GM12878 (cell line): ENCODE results near the gene SSBP4. TPM values are rescaled to one million over a fixed set of nuclear protein-coding genes. Genes with fewer than 3 reads are reported as not detected.
A peak's percentile ranks its signal among the peaks of the same experiment; 100 is the strongest.

ENCODE experiments used
- ATAC-seq: fragments of 200-7000 bp; cut with Tn5 transposase; 3 replicates; pipeline ENCODE4 v1.9.1; 2020; ENCODE audit warnings: mild to moderate bottlenecking, moderate library complexity
- BruUV-seq: library from RNA; stranded (reverse); fragments of 400-500 nt; replicated peaks from 2 replicates; lab custom pipeline; 2021; lab: Mats Ljungman, UMichigan
- CTCF ChIA-PET: fragments of 300-600 bp; sonication (Branson Sonifier 250); formaldehyde crosslinking; extraction: SDS; loops from one replicate; lab custom pipeline; 2021; ENCODE audit warnings: inconsistent platforms; lab: Yijun Ruan, JAX
- POLR2A ChIA-PET: fragments of 350-600 bp; formaldehyde crosslinking; extraction: SDS; loops from one replicate; lab custom pipeline; 2021; ENCODE audit warnings: inconsistent platforms; lab: Charles Lee
- RAD21 ChIA-PET: fragments of 300-600 bp; sonication (Branson Sonifier 250); formaldehyde crosslinking; loops from one replicate; lab custom pipeline; 2023; ENCODE audit warnings: antibody characterized with exemption; ENCODE audit not compliant: unreplicated experiment; lab: Charles Lee
- SMC1A ChIA-PET: fragments of 300-600 bp; sonication (Branson Sonifier 250); formaldehyde crosslinking; loops from one replicate; lab custom pipeline; 2023; ENCODE audit not compliant: unreplicated experiment, uncharacterized antibody; lab: Charles Lee
- DNase-seq: peaks from one replicate; pipeline ENCODE4 v3.0.0-alpha.2; 2011; ENCODE audit warnings: low read depth, low spot score
- FAIRE-seq: peaks from 3 replicates; lab custom pipeline; 2011; peaks lifted over from hg19 to GRCh38; lab: Jason Lieb, UNC
- H2AFZ ChIP-seq: 2 replicates; pipeline ENCODE4 v1.6.0; 2011; ENCODE audit warnings: low read depth, low read length, control low read depth; ENCODE audit not compliant: control insufficient read depth
- H3K27ac ChIP-seq: 2 replicates; pipeline ENCODE4 v1.5.1; 2011; ENCODE audit warnings: control low read depth; ENCODE audit not compliant: control insufficient read depth, insufficient read depth
- H3K27me3 ChIP-seq, 2 experiments: replicated peaks in 1 of 2; 2 replicates each; pipeline versions ENCODE4 v1.6.0 to v1.6.1; 2011; ENCODE audit warnings: low read length in 1 of 2; ENCODE audit not compliant: control insufficient read depth in 2 of 2, insufficient read depth in 2 of 2
- H3K36me3 ChIP-seq, 2 experiments: 2 replicates each; pipeline ENCODE4 v1.5.1; 2011; ENCODE audit warnings: low read length in 1 of 2; ENCODE audit not compliant: control insufficient read depth in 2 of 2, insufficient read depth in 2 of 2
- H3K4me1 ChIP-seq: 2 replicates; pipeline ENCODE4 v1.6.1; 2011; ENCODE audit warnings: mild to moderate bottlenecking, low read length, moderate library complexity, mixed read lengths; ENCODE audit not compliant: control insufficient read depth, insufficient read depth
- H3K4me2 ChIP-seq: 2 replicates; pipeline ENCODE4 v1.6.0; 2011; ENCODE audit warnings: control low read depth; ENCODE audit not compliant: control insufficient read depth, insufficient read depth
- H3K4me3 ChIP-seq: fragments of 200-600 bp; sonication (generic); 2 replicates; pipeline ENCODE4 v1.5.1; 2016
- H3K79me2 ChIP-seq: 2 replicates; pipeline ENCODE4 v1.6.0; 2011; ENCODE audit warnings: low read length; ENCODE audit not compliant: control insufficient read depth, insufficient read depth
- H3K9ac ChIP-seq: 2 replicates; pipeline ENCODE4 v1.8.0; 2011; ENCODE audit warnings: low read length, control low read depth, mixed read lengths; ENCODE audit not compliant: control insufficient read depth, insufficient read depth
- H3K9me3 ChIP-seq: replicated peaks from 3 replicates; pipeline ENCODE4 v1.5.1; 2011; ENCODE audit warnings: mild to moderate bottlenecking, low read length; ENCODE audit not compliant: control insufficient read depth, insufficient read depth
- H4K20me1 ChIP-seq: 2 replicates; pipeline ENCODE4 v1.6.0; 2011; ENCODE audit not compliant: control insufficient read depth, insufficient read depth
- BCL11A ChIP-seq: IDR thresholded peaks from 2 replicates; pipeline ENCODE4 v1.6.1; 2011; ENCODE audit warnings: low read depth, low read length
- NFYB ChIP-seq: IDR thresholded peaks from 2 replicates; pipeline ENCODE4 v1.6.1; 2011; ENCODE audit warnings: low read depth, mild to moderate bottlenecking, low read length, improper control_type of control experiment, moderate library complexity; ENCODE audit not compliant: insufficient read depth
- RELA ChIP-seq: fragments of 450-650 bp; IDR thresholded peaks from 2 replicates; pipeline ENCODE4 v1.8.0; 2014; ENCODE audit warnings: borderline replicate concordance; ENCODE audit not compliant: partially characterized antibody
- SREBF1 ChIP-seq: IDR thresholded peaks from 2 replicates; pipeline ENCODE4 v1.6.1; 2012; ENCODE audit warnings: mild to moderate bottlenecking, low read length
- SREBF2 ChIP-seq: IDR thresholded peaks from 2 replicates; pipeline ENCODE4 v1.6.1; 2012; ENCODE audit warnings: mild to moderate bottlenecking, low read length
- STAT1 ChIP-seq: fragments of 450-650 bp; conservative IDR thresholded peaks from 2 replicates; pipeline ENCODE4 v1.6.1; 2014; ENCODE audit warnings: antibody characterized with exemption, mild to moderate bottlenecking
- TAF1 ChIP-seq: IDR thresholded peaks from 2 replicates; pipeline ENCODE4 v1.6.1; 2011; ENCODE audit warnings: mild to moderate bottlenecking, low read depth, low read length, borderline replicate concordance
- WRNIP1 ChIP-seq: IDR thresholded peaks from 2 replicates; pipeline ENCODE4 v1.6.1; 2011; ENCODE audit warnings: low read depth, low read length, improper control_type of control experiment, borderline replicate concordance
- ZNF274 ChIP-seq: IDR thresholded peaks from one replicate; pipeline ENCODE4 v1.8.0; 2011; ENCODE audit not compliant: insufficient read length, insufficient read depth
- WGBS: methylation state at CpG from one replicate; pipeline ENCODE4 v1.1.6; 2016; ENCODE audit warnings: low lambda C conversion rate; ENCODE audit not compliant: insufficient replicate concordance, insufficient coverage; ENCODE audit errors: missing lambda C conversion rate; 5-methylcytosine and 5-hydroxymethylcytosine counted together
- in situ Hi-C: fragments of 300-500 bp; cut with MboI; formaldehyde crosslinking; loops from 9 replicates; pipeline ENCODE4 v1.14.3; 2018; ENCODE audit warnings: mixed read lengths
- intact Hi-C: fragments of 100-400 bp; cut with micrococcal nuclease; formaldehyde crosslinking; loops from one replicate; pipeline ENCODE4 v1.14.2; 2022; ENCODE audit not compliant: unreplicated experiment
- polyA plus RNA-seq, 11 experiments: library from polyadenylated mRNA; depleted of rRNA in 4 of 11; unstranded in 6 of 11; stranded (reverse) in 5 of 11; fragments of >200 nt; fragmentation: Nextera tagmentation in 4 of 11; fragmentation: Illumina TruSeq in 1 of 11; extraction: Ambion mirVana in 4 of 11; extraction: Trizol in 1 of 11; gene quantifications; 1 replicate in 1 of 11; 2 replicates in 10 of 11; pipeline versions ENCODE4 v1.2.1 to v1.2.3, GENCODE V29; 2011 to 2016; ENCODE audit warnings: inconsistent platforms in 2 of 11, missing spikeins in 2 of 11, low read depth in 1 of 11
- total RNA-seq, 4 experiments: library from RNA; depleted of rRNA in 3 of 4; stranded (reverse); fragments of >200 nt in 3 of 4; fragmentation: Illumina TruSeq in 1 of 4; extraction: Trizol in 1 of 4; gene quantifications; 2 replicates each; pipeline versions ENCODE4 v1.2.1 to v1.2.3, GENCODE V29; 2013 to 2021

Gene SSBP4
- total and polyA plus RNA-seq, 10 of the 15 experiments (the other 5 are each of a cell fraction or from before 2014, with no cell fraction given): 0.37 to 150 (median 38.9) TPM

GRCh38 chr19:18408053-18408476 lies 11.1 kb upstream of the SSBP4 start (continued):
- 0 out of 2 replicates have a peak, but pooled peaks have one; percentile 30 for TF ChIP-seq NFYB
- TF ChIP-seq SREBF2: no peak
- no peak for TF ChIP-seq ZNF274
- TF ChIP-seq, all 136 proteins: peak for 43

GRCh38 chr19:18412610-18413239 lies 6.5 kb upstream of the SSBP4 start:
- intact Hi-C loops: loop anchor here (10.0 kb wide), 1 partner anchor 208 kb away; the partner anchor contains the start of gene RAB3A
- H3K4me2 ChIP-seq: no peak overlapping the region
- no peaks in the 10 kb centered on the region for H3K36me3 ChIP-seq
- peaks cover 46% of the 10 kb centered on the region for H3K4me1 ChIP-seq
- H4K20me1 ChIP-seq: no peaks in the 10 kb centered on the region
- H3K27ac ChIP-seq: no peak overlapping the region
- RAD21 ChIA-PET: interaction anchor here (0.5 to 6.5 kb wide), 7 partner anchors 23 to 142 kb away, joined by 3 to 63 read pairs (median 13); no protein-coding TSS in a partner anchor
- H3K9me3 ChIP-seq: no peaks in the 10 kb centered on the region
- in situ Hi-C loops: no loop called here
- TF ChIP-seq TAF1 (no peak), WRNIP1 (no peak), STAT1 (no peak), SREBF1 (no peak), RELA (no peak), BCL11A (no peak)
- TF ChIP-seq, all 136 proteins: peak for 0
- SMC1A ChIA-PET: interaction anchor here (1.1 to 6.6 kb wide), 4 partner anchors 11 to 133 kb away, joined by 4 to 60 read pairs (median 22); no protein-coding TSS in a partner anchor
- no TSS peak for BruUV-seq
- 44% methylated on average over 11 of the region's 16 CpGs for WGBS
- H3K27me3 ChIP-seq: no peaks in the 10 kb centered on the region
- CTCF ChIA-PET: interaction anchor here (0.7 to 8.8 kb wide), 15 partner anchors 11 to 249 kb away, joined by 3 to 144 read pairs (median 10); partner anchors contain the start of genes GDF15, JUND and LSM4
- no peak for DNase-seq
- no peak overlapping the region for H3K4me3 ChIP-seq
- ATAC-seq: no peak
- H2AFZ ChIP-seq: no peak overlapping the region
- H3K9ac ChIP-seq: no peak overlapping the region
- POLR2A ChIA-PET: interaction anchor here (0.5 to 2.4 kb wide), 4 partner anchors 66 to 390 kb away, joined by 3 to 11 read pairs (median 4); partner anchors contain the start of gene JUND
- no peaks in the 10 kb centered on the region for H3K79me2 ChIP-seq
- FAIRE-seq: no peak
